MM.1S (cell line): Measurements from ENCODE around the gene PLAC1.
A peak's percentile ranks its signal among the peaks of the same experiment; 100 is the strongest.

Experiments used
- DNase-seq: peaks from one replicate; pipeline ENCODE4 v3.0.0-alpha.2; 2015
- H2AFZ ChIP-seq: fragments of 300-600 bp; sonication (generic); 2 replicates; pipeline ENCODE4 v1.6.0; 2016; ENCODE audit warnings: antibody characterized with exemption, low read length
- H3F3A ChIP-seq: fragments of 300-600 bp; sonication (generic); 2 replicates; pipeline ENCODE4 v1.6.1; 2016; ENCODE audit warnings: mild to moderate bottlenecking, antibody characterized with exemption, low read length, moderate library complexity, mixed read lengths; ENCODE audit not compliant: insufficient read depth
- H3K27ac ChIP-seq: fragments of 300-600 bp; sonication (generic); 2 replicates; pipeline ENCODE4 v1.5.1; 2016; ENCODE audit warnings: mild to moderate bottlenecking, low read length
- H3K27me3 ChIP-seq: fragments of 300-600 bp; sonication (generic); replicated peaks from 2 replicates; pipeline ENCODE4 v1.6.0; 2016; ENCODE audit warnings: low read length; ENCODE audit not compliant: insufficient read depth
- H3K36me3 ChIP-seq: fragments of 300-600 bp; sonication (generic); replicated peaks from 2 replicates; pipeline ENCODE4 v1.6.1; 2016; ENCODE audit warnings: mild to moderate bottlenecking, low read length, mixed read lengths; ENCODE audit not compliant: insufficient read depth
- H3K4me1 ChIP-seq: fragments of 300-600 bp; sonication (generic); 2 replicates; pipeline ENCODE4 v1.6.1; 2016; ENCODE audit warnings: low read length, mixed read lengths
- H3K4me2 ChIP-seq: fragments of 300-600 bp; sonication (generic); 2 replicates; pipeline ENCODE4 v1.6.0; 2016; ENCODE audit warnings: low read depth, low read length
- H3K4me3 ChIP-seq: fragments of 300-600 bp; sonication (generic); 2 replicates; pipeline ENCODE4 v1.5.1; 2016; ENCODE audit warnings: low read length, mixed read lengths
- H3K79me2 ChIP-seq: fragments of 300-600 bp; sonication (generic); 2 replicates; pipeline ENCODE4 v1.6.1; 2016; ENCODE audit warnings: mixed run types, low read length, mixed read lengths
- H3K9ac ChIP-seq: fragments of 300-600 bp; sonication (generic); 2 replicates; pipeline ENCODE4 v1.6.1; 2016; ENCODE audit warnings: low read length, mixed read lengths
- H3K9me2 ChIP-seq: fragments of 300-600 bp; sonication (generic); replicated peaks from 2 replicates; pipeline ENCODE4 v1.6.1; 2016; ENCODE audit warnings: mild to moderate bottlenecking, low read length, mixed read lengths; ENCODE audit not compliant: insufficient read depth
- H3K9me3 ChIP-seq: fragments of 300-600 bp; sonication (generic); replicated peaks from 2 replicates; pipeline ENCODE4 v1.6.1; 2016; ENCODE audit warnings: mild to moderate bottlenecking, low read length, mixed read lengths; ENCODE audit not compliant: insufficient read depth
- H4K20me1 ChIP-seq: fragments of 300-600 bp; sonication (generic); 2 replicates; pipeline ENCODE4 v1.6.1; 2016; ENCODE audit warnings: mild to moderate bottlenecking, low read length, moderate library complexity, mixed read lengths; ENCODE audit not compliant: insufficient read depth
- CTCF ChIP-seq: fragments of 300-600 bp; sonication (generic); IDR thresholded peaks from 2 replicates; pipeline ENCODE4 v1.5.1; 2016; ENCODE audit warnings: antibody characterized with exemption, low read length, mixed read lengths
- EZH2 ChIP-seq: fragments of 300-600 bp; sonication (generic); optimal IDR thresholded peaks from 2 replicates; pipeline ENCODE3; 2017; ENCODE audit warnings: low read depth, mild to moderate bottlenecking, antibody characterized with exemption, low read length, mixed read lengths
- EZH2phosphoT487 ChIP-seq: fragments of 300-600 bp; sonication (generic); IDR thresholded peaks from 2 replicates; pipeline ENCODE4 v1.6.1; 2018; ENCODE audit warnings: antibody characterized with exemption, low read length

The PLAC1 gene

GRCh38 chrX:134528960-134529359 lies 129.3 kb downstream of the PLAC1 start:
- peak overlapping the region; percentile 13; the same call in 1 of the 2 replicates for H3K4me2 ChIP-seq
- no peak overlapping the region for H3K4me3 ChIP-seq
- DNase-seq: peak; percentile 69
- TF ChIP-seq CTCF (no peak), EZH2 (no peak), EZH2phosphoT487 (no peak)
- no peaks in the 10 kb centered on the region for H4K20me1 ChIP-seq
- 0 out of 2 replicates have a peak overlapping the region, but pooled peaks have one; percentile 28 for H2AFZ ChIP-seq
- no peaks in the 10 kb centered on the region for H3K27me3 ChIP-seq
- H3K4me1 ChIP-seq: no peaks in the 10 kb centered on the region
- no peaks in the 10 kb centered on the region for H3F3A ChIP-seq
- H3K9ac ChIP-seq: no peak overlapping the region
- no peaks in the 10 kb centered on the region for H3K9me2 ChIP-seq
- peak overlapping the region; percentile 12; the same call in 1 of the 2 replicates for H3K27ac ChIP-seq
- no peaks in the 10 kb centered on the region for H3K79me2 ChIP-seq
- H3K9me3 ChIP-seq: no peaks in the 10 kb centered on the region
- H3K36me3 ChIP-seq: no peaks in the 10 kb centered on the region

GRCh38 chrX:134526399-134526798 lies 131.9 kb downstream of the PLAC1 start:
- Histone ChIP-seq H2AFZ (no peak overlapping the region), H3F3A (no peaks in the 10 kb centered on the region), H4K20me1 (no peaks in the 10 kb centered on the region), H3K9me2 (no peaks in the 10 kb centered on the region), H3K79me2 (no peaks in the 10 kb centered on the region), H3K27me3 (no peaks in the 10 kb centered on the region), H3K4me2 (no peak overlapping the region), H3K27ac (no peak overlapping the region), H3K9me3 (no peaks in the 10 kb centered on the region), H3K9ac (no peak overlapping the region), H3K4me3 (no peak overlapping the region), H3K4me1 (no peaks in the 10 kb centered on the region), H3K36me3 (no peaks in the 10 kb centered on the region)
- no peak for TF ChIP-seq CTCF
- no peak for TF ChIP-seq EZH2
- DNase-seq: no peak

- H3K4me2 ChIP-seq: no peak overlapping the region
These were observed 133.0 kb downstream of the PLAC1 start for GRCh38 chrX:134525086-134525792.

More at GRCh38 chrX:134525086-134525792, 133.0 kb downstream of the PLAC1 start:
- Histone ChIP-seq H3K27ac (no peak overlapping the region), H3K4me3 (no peak overlapping the region), H2AFZ (no peak overlapping the region), H3K9me3 (no peaks in the 10 kb centered on the region), H3K27me3 (no peaks in the 10 kb centered on the region), H3K79me2 (no peaks in the 10 kb centered on the region), H3F3A (no peaks in the 10 kb centered on the region), H4K20me1 (no peaks in the 10 kb centered on the region), H3K9me2 (no peaks in the 10 kb centered on the region), H3K36me3 (no peaks in the 10 kb centered on the region), H3K4me1 (no peaks in the 10 kb centered on the region), H3K9ac (no peak overlapping the region)
- no peak for DNase-seq
- TF ChIP-seq CTCF (no peak), EZH2 (no peak), EZH2phosphoT487 (no peak)
